ENCODE data around the gene UVRAG.
"Not testable (repeated sequence)": the region's sequence is repeated elsewhere in the genome, so short reads cannot be mapped to it uniquely, and the experiment has no call there.

Gene UVRAG

GRCh38 chr11:75929706-75930105 lies 114.7 kb downstream of the UVRAG start:
- no peak for DNase-seq

DNA sequence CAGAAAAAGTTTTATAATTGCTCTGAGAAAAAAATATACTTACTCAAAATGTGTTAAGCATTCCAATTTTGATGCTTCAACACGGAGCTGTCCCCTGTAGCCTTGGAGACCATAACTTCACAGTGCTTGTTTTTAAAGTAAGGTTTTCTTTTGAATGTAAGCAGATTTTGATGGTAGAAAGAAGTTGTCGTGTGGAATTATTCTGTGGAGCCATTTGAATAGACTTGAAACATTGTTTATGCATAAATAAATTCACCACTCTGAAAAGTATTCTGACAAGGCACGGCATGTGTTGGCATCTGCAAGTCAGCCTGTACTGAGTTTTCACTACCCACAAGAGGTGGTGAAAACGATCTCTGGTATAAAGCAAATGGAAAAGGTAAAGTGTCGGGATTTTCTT lies 115.5 kb downstream of the UVRAG start:
- DNase-seq = no peak

- DNase-seq = no peak
Measured at GRCh38 chr11:75931124-75931523, 116.1 kb downstream of the UVRAG start.

GRCh38 chr11:75933736-75934135 lies 118.7 kb downstream of the UVRAG start:
- not testable (repeated sequence) for DNase-seq

DNA sequence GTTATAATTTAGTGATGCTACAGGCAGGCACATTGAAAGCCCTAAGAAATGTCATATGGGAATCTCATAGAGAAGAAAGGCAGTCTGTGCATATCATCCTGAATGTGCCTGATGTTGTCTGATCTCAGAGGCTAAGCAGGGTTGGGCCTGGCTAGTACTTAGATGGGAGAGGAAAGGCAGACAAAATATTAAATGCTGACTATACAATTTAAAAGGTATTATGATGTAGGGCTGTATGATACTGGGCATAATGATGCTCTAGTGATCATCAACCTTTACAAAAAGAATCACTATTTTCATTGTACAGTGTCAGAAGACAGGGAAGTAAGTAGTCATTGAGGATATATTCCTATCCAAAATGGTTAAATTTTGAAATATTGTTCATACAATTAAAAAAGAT lies 119.8 kb downstream of the UVRAG start:
- no peak for DNase-seq

- DNase-seq = no peak
Measured at GRCh38 chr11:75938543-75938942, 123.5 kb downstream of the UVRAG start.

- DNase-seq = no peak
Measured at GRCh38 chr11:75939516-75939915, 124.5 kb downstream of the UVRAG start.

DNA sequence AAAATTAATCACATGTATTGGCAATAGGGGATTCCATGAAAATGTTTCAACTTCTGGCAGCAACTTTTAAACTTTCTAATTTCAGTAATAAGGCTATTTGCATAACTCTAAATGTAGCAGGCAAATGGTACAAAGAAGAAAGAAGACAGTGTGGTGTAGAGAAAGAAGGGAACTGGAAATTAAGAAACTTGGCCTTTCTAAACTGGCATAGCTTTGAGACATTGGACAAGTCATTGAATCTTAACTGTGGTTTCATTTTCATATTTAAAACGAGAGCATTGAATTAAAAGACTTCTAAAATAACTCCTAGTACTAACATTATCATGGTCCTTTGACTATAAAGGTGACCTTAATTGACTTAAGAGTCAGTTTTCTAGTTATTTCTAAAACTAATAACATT lies 125.0 kb downstream of the UVRAG start:
- no peak for DNase-seq

DNA sequence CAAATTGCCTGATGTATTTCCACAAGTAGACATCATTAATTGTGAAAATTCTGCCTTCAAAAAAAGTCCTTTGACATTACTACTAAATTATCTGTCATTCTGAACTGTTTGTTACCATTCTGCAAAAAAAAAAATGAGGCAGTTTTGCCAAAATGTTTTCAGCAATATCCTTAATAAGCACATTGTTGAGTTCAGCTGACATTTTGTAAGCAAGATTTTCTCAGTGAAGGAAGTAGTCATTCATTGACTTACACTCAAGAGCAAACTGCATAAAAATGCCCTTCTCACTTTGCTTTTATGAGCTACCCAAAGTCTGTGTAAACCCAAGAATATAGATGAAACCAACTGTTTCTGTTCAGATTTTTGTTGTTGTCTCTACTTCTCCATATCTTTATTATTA lies 125.9 kb downstream of the UVRAG start:
- DNase-seq = no peak

- DNase-seq = no peak
Measured at GRCh38 chr11:75944515-75944914, 129.5 kb downstream of the UVRAG start.

GRCh38 chr11:75945446-75945845 lies 130.4 kb downstream of the UVRAG start:
- DNase-seq = peak in 1 of 2 experiments; percentile 3

DNA sequence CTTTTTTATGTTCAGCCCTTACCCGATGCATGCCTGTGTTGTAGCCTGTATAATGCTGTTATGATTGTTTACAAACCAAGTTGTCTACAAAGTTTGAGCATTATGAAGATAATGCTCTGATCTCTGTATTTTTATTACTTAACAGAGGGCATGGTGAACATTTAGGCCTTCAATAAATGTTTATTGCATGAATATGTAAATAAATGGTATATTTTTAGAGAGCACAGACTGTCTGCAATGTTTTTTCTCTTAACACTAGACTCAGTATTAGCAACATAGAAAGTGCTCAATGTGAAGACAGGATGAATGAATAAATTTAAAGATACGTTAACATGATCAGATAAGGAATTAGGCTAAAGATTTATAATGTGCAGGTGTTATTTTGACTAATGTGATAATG lies 130.9 kb downstream of the UVRAG start:
- no peak for DNase-seq

- DNase-seq = peak in 1 of 2 experiments; percentile 24
Measured at GRCh38 chr11:75946531-75947530, 131.8 kb downstream of the UVRAG start.

- DNase-seq = peak; percentile 4 to 18
Measured at GRCh38 chr11:75949023-75949672, 134.1 kb downstream of the UVRAG start.

- no peak for DNase-seq
Measured at GRCh38 chr11:75950141-75950540, 135.1 kb downstream of the UVRAG start.

GRCh38 chr11:75954039-75954438 lies 139.0 kb downstream of the UVRAG start:
- no peak for DNase-seq

DNA sequence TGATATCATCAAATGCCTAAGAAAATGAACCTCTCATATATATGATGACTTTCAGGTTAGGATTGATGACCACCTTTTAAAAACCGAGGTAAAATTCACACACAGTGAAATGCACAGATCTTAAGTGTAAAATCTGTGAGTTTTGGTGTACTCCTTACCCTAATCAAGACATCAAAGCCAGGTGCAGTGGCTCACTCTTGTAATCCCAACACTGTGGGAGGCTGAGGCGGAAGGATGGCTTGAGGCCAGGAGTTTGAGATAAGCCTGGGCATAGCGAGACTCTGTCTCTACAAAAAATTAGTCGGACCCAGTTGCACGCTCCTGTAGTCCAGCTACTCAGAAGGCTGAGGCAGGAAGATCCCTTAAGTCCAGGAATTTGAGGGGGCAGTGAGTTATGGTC lies 140.4 kb downstream of the UVRAG start:
- no peak for DNase-seq

DNA sequence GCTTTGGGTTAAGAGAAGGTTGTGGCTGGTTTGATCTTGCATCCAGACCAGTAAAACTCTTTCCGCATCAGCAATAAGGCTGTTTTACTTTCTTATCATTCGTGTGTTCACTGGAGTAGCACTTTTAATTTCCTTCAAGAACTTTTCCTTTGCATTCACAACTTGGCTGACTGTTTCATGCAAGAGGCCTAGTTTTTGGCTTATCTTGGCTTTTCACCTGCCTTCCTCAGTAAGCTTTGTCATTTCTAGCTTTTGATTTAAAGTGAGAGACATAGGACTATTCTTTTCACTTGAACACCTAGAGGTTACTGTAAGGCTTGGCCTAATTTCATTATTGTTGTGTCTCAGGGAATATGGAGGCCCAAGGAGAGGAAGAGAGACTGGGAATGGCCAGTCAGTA lies 144.5 kb downstream of the UVRAG start:
- DNase-seq = no peak

- DNase-seq = no peak
Measured at GRCh38 chr11:75964071-75964470, 149.1 kb downstream of the UVRAG start.

- no peak for DNase-seq
Measured at GRCh38 chr11:75966537-75967287, 151.7 kb downstream of the UVRAG start.

- DNase-seq = no peak
Measured at GRCh38 chr11:75968021-75968625, 153.1 kb downstream of the UVRAG start.

- DNase-seq = no peak
Measured at GRCh38 chr11:75969626-75970308, 154.8 kb downstream of the UVRAG start.

All from NCI-H526 (cell line).